ENCODE results near the gene GPC5.

The GPC5 gene

DNA sequence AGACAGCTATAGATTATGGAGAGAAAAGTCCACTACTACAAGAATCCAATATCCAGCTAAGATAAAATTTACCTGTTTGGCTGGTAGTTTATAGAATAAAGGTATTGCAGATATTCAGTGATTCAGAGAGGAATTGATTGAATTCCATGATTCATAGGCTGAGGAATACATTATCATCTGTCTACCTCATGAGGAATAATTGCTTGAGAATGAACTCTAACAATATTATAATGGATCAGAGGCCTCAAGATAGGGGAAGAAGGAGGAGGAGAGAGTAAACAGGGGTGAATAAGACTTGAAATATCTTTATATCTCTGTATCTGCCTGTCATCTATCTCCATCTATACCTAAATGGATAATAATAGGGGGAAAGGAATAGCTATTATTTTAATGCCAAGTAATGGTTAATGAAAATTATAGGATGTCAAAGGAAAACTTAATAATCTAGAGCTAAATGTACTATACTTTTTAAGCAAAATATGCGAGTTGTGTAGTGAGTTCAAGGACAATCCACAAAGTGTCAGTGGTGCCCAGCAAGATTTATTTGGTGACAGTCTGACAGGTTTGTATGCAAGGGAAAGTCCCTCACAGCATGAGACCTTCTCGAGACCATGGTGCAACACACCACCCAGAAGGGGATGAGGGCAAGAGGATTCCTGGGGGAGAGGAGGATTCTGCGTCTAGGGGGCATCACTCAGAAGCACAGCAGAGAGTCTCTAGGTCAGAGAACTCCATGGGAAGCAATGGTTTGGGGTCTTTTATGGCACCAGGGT lies 224.5 kb downstream of the GPC5 start:
- H3K27ac ChIP-seq: no peak overlapping the region
- H3K4me3 ChIP-seq: no peak overlapping the region
- no peak for DNase-seq (ENCODE audit: low spot score)
- TF ChIP-seq, protein P1, sequence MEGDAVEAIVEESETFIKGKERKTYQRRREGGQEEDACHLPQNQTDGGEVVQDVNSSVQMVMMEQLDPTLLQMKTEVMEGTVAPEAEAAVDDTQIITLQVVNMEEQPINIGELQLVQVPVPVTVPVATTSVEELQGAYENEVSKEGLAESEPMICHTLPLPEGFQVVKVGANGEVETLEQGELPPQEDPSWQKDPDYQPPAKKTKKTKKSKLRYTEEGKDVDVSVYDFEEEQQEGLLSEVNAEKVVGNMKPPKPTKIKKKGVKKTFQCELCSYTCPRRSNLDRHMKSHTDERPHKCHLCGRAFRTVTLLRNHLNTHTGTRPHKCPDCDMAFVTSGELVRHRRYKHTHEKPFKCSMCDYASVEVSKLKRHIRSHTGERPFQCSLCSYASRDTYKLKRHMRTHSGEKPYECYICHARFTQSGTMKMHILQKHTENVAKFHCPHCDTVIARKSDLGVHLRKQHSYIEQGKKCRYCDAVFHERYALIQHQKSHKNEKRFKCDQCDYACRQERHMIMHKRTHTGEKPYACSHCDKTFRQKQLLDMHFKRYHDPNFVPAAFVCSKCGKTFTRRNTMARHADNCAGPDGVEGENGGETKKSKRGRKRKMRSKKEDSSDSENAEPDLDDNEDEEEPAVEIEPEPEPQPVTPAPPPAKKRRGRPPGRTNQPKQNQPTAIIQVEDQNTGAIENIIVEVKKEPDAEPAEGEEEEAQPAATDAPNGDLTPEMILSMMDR (IDR thresholded peaks at IDR 0.05): no peak

DNA sequence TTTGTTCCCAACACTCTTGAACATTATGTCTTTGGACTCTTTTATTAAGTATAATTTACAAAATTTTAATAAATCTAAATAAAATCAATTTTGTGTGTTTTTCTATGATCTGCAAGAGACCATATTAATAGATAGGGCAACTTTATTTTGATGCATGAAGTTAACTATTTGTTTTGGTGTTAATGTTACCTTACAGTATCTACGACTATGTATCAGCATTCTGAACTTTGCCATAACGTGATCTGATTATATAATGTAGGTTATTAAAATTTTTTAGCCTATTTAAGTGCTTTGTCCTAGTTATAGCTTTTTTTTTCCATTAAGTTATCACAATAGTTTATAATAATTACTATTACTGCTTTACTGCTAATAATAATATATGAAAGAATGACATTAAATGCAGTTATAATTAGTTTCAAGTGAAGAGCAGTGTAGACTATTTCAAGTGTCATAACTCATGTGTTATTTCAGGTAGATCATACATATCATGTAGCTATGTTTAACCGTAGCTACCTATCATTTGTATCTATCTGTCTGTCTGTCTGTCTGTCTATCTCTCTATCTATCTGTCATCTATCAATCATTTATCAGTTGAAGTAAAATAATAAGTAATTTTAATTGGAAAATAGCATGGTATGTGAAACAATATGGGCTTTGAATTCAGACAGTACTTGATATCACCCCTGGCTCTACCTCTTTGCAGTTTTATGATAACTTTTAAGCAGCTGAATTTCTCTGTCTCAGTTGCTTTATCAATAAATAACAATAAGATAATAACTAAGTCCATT lies 229.7 kb downstream of the GPC5 start:
- TF ChIP-seq, protein P1 (IDR thresholded peaks at IDR 0.05): no peak
- H3K27ac ChIP-seq: no peak overlapping the region
- no peak overlapping the region for H3K4me3 ChIP-seq
- no peak for DNase-seq (ENCODE audit: low spot score)

DNA sequence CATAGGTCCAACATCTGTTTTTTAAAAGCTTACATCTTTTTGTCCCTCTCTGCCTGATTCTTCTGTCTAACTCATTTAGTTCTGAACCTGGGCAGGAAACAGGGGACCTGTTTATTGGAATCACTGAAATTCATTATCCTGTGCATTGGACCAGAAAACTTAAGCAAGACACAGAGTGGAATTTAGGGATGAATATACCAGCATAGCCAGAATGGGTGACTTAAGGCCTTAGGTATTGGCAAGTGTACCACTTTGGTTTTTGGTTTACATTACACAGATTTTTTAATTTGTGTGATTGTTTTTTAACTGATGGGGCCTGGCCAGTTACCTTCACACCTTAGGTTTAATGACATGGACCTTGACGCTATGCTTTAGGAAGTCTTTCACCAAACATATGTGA lies 232.5 kb downstream of the GPC5 start:
- DNase-seq (ENCODE audit: low spot score): no peak
- TF ChIP-seq, protein P1 (IDR thresholded peaks at IDR 0.05): no peak
- Histone ChIP-seq H3K27ac (no peak overlapping the region), H3K4me3 (no peak overlapping the region)

DNA sequence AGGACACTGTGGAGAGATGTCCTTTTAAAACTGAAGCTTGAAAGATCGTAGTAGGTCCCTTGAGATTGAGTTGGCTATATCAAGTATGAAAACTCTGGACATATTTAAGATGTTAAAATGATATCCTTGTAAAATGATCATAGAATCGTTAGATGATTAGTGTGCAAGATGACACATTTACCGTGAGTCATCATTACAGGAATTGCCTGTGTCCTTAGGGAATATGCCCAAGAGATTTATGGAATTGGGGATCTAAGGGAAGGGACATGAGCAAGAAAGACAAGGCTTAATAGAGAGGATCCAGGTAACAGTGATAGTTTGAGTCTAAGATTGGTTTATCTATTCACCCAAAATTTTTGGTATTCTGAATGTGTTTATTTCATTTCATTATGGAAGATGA lies 233.7 kb downstream of the GPC5 start:
- Histone ChIP-seq H3K4me3 (no peak overlapping the region), H3K27ac (no peak overlapping the region)
- DNase-seq (ENCODE audit: low spot score): no peak
- TF ChIP-seq, protein P1 (IDR thresholded peaks at IDR 0.05): no peak

DNA sequence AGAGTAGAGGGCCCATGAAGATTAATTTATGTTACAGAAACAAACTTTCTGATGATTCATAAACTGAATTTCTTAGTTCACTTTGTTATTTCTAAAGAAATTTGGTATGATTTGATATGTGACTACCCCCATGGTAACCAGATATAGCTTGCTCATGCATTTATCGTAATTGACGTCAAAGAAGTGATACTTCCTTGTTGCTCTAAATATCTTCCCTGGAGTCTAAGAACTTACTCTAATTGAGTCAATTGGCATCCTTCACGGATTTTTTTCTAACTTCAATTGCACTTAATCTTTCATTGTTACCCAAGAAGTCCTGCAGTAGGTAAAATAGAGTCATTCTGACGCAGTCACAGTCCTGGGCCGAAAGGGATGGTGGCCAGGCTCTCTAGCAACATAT lies 240.9 kb downstream of the GPC5 start:
- no peak overlapping the region for H3K4me3 ChIP-seq
- TF ChIP-seq, protein P1 (IDR thresholded peaks at IDR 0.05): no peak
- no peak for DNase-seq (ENCODE audit: low spot score)
- no peak overlapping the region for H3K27ac ChIP-seq

DNA sequence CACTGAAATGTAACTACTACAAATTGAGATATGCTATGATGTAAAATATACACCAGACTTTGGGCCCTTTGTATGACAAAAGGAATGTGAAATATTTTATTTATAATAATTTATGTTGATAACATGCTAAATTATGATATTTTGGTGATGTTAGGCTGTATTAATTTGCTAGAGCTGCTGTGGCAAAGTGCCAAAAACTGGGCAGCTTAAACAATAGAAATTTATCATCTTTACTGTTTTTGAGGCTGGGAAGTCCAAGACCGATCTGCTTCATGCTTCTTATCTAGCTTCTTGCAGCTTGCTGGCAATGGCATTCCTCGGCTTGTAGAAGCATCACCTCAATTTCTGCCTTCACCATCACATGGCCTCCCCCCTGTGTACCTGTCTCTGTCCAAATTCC lies 245.0 kb downstream of the GPC5 start:
- H3K4me3 ChIP-seq: no peak overlapping the region

More for the DNA sequence above, 245.0 kb downstream of the GPC5 start:
- H3K27ac ChIP-seq: no peak overlapping the region
- no peak for DNase-seq (ENCODE audit: low spot score)
- TF ChIP-seq, protein P1 (IDR thresholded peaks at IDR 0.05): no peak
